Left lung (tissue), 10 donors: Measurements from ENCODE around the gene PDE1C. TPM values are rescaled to one million over a fixed set of nuclear protein-coding genes. Genes with fewer than 3 reads are reported as not detected.

Experiments
- ATAC-seq: fragments of 200-7000 bp; cut with Tn5 transposase; one replicate; pipeline ENCODE4 v1.9.1; 2020; ENCODE audit warnings: moderate library complexity
- DNase-seq, 4 donors: peaks; one replicate each; pipeline ENCODE4 v3.0.0-alpha.2; 2013 to 2020
- H3K27ac ChIP-seq, 2 donors: fragments of 200-600 bp; sonication (generic) in 1 of 2; one replicate each; pipeline versions ENCODE4 v1.5.0 to v1.8.0; 2020 to 2021
- H3K27me3 ChIP-seq, 2 donors: fragments of 200-600 bp; sonication (generic) in 1 of 2; one replicate each; pipeline versions ENCODE4 v1.5.0 to v1.8.0; 2020 to 2021
- H3K36me3 ChIP-seq, 2 donors: fragments of 200-600 bp; sonication (generic) in 1 of 2; one replicate each; pipeline versions ENCODE4 v1.5.0 to v1.8.0; 2020 to 2021
- H3K4me1 ChIP-seq, 2 donors: fragments of 200-600 bp; one replicate each; pipeline ENCODE4 v1.8.0; 2021
- H3K4me3 ChIP-seq, 2 donors: fragments of 200-600 bp; sonication (generic) in 1 of 2; one replicate each; pipeline versions ENCODE4 v1.5.0 to v1.8.0; 2020 to 2021; ENCODE audit warnings: mild to moderate bottlenecking in 1 of 2
- H3K9me3 ChIP-seq, 2 donors: fragments of 200-600 bp; sonication (generic) in 1 of 2; one replicate each; pipeline versions ENCODE4 v1.5.0 to v1.8.0; 2020 to 2021
- intact Hi-C, 2 donors: fragments of 100-400 bp; cut with DNase I; formaldehyde crosslinking; loops; one replicate each; pipeline versions ENCODE4 v1.11.2 to v1.14.2; 2022
- polyA plus RNA-seq, 6 donors: library from polyadenylated mRNA; unstranded; fragments of 120-200 nt; gene quantifications; one replicate each; pipeline ENCODE4 v1.2.1, GENCODE V29; 2013; ENCODE audit not compliant: insufficient read length in 6 of 6
- total RNA-seq, 2 donors: library from RNA; stranded (reverse); fragmentation: NEBNext Ultra II Directional; extraction: Animal tissue kit (Norgen Biotek cat#: 25700); gene quantifications; one replicate each; pipeline ENCODE4 v1.2.1, GENCODE V29; 2021
- TF ChIP-seq, protein P1 (sequence below), 2 donors: fragments of 200-600 bp; sonication (generic) in 1 of 2; IDR thresholded peaks; one replicate each; pipeline versions ENCODE4 v1.5.0 to v1.8.0; 2021; ENCODE audit warnings: antibody characterized with exemption in 2 of 2
- donor health status: DM: no; HTN: yes; CAD: no.
- donor health status: DM: no; HTN: no; CAD: no.

Gene PDE1C
- total and polyA plus RNA-seq, 8 donors: 2.0 to 13.8 (median 3.9) TPM

DNA sequence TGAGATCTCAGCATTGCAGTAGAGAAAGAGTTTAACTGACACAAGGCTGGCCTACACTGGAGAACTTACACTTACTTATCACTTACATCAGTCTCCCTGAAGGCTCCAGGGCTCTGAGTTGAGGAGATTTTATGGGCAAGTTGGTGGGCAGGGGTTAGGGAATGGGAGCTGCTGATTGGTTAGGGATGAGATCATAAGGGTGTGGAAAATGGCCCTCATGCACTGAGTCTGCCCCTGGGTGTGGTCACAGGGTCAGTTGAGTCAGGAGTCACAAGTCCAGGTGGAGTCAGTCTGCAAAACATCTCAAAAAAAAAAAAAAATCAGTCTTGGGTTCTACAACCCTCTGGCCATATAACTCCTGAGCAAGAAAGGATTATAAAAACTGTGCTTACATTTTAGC, 322.7 kb downstream of the PDE1C start:
- Histone ChIP-seq H3K4me3 (no peak overlapping the region), H3K9me3 (no peaks in the 10 kb centered on the region), H3K27ac (no peak overlapping the region), H3K36me3 (no peaks in the 10 kb centered on the region), H3K27me3 (no peaks in the 10 kb centered on the region), H3K4me1 (no peaks in the 10 kb centered on the region)
- ATAC-seq (no peak), DNase-seq (no peak)
- TF ChIP-seq, protein P1, sequence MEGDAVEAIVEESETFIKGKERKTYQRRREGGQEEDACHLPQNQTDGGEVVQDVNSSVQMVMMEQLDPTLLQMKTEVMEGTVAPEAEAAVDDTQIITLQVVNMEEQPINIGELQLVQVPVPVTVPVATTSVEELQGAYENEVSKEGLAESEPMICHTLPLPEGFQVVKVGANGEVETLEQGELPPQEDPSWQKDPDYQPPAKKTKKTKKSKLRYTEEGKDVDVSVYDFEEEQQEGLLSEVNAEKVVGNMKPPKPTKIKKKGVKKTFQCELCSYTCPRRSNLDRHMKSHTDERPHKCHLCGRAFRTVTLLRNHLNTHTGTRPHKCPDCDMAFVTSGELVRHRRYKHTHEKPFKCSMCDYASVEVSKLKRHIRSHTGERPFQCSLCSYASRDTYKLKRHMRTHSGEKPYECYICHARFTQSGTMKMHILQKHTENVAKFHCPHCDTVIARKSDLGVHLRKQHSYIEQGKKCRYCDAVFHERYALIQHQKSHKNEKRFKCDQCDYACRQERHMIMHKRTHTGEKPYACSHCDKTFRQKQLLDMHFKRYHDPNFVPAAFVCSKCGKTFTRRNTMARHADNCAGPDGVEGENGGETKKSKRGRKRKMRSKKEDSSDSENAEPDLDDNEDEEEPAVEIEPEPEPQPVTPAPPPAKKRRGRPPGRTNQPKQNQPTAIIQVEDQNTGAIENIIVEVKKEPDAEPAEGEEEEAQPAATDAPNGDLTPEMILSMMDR (IDR thresholded peaks at IDR 0.05): no peak
- intact Hi-C loops: loop anchor here in 1 of 2 donors (5.0 kb wide), 1 partner anchor 600 kb away; no protein-coding TSS in a partner anchor

DNA sequence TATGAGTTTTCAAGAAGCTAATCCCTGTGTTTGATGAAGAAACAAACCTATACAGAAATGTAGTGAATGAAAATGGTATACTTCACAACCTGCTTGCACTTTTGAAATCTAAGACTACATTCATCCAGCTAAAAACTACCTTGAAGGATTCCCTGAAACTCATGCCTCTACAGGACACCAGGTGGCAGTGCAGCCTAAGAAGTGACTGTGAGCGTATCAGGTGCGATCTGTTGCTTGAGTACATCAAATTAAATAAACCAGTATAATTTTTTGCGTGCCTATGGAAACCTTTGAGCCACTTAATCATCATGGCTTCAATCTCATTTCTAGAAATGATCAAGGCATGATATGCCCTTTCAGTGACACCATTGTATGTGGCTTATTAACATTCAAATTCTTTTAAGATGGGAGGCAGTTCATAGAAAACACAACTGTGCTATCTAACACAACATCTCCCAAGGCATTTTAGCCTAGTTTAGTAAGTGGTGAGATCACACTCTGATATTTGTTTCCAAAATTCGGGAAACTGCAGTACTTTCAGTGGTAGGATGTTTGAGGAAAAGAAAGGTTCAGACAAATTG, 325.8 kb downstream of the PDE1C start:
- ATAC-seq (peak; percentile 92), DNase-seq (peak in 2 of 4 donors; percentile 39 to 69)
- H3K4me3 ChIP-seq: no peak overlapping the region
- H3K27me3 ChIP-seq: no peaks in the 10 kb centered on the region
- H3K27ac ChIP-seq: no peak overlapping the region
- TF ChIP-seq, protein P1 (IDR thresholded peaks at IDR 0.05): peak; percentile 80 to 87
- no peaks in the 10 kb centered on the region for H3K9me3 ChIP-seq
- H3K4me1 ChIP-seq: no peaks in the 10 kb centered on the region
- H3K36me3 ChIP-seq: no peaks in the 10 kb centered on the region
- intact Hi-C loops: loop anchor here in 1 of 2 donors (5.0 kb wide), 1 partner anchor 458 kb away; no protein-coding TSS in a partner anchor

DNA sequence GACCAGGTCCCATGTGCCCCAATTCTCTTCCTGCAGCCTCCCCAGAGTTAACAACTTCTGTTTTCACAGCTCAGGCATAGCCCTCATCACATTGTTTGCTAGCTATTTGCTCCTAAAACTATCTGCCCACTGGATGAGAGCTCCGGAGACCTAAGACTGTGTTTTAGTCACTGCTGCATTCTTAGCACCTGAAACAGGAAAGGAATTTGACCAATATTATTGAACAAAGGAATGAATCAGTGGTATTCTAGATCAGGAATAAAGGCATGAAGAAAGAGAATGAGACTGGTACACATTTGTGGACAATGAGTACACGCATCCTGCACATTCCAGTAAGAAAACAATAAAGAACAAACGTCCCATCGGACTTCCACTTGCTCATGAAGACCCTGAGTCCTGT, 328.4 kb downstream of the PDE1C start:
- Histone ChIP-seq H3K4me3 (no peak overlapping the region), H3K27ac (no peak overlapping the region), H3K9me3 (no peaks in the 10 kb centered on the region), H3K36me3 (no peaks in the 10 kb centered on the region), H3K4me1 (no peaks in the 10 kb centered on the region), H3K27me3 (peaks cover 0 to 7% of the 10 kb centered on the region in 2 donors)
- TF ChIP-seq, protein P1 (IDR thresholded peaks at IDR 0.05): no peak
- ATAC-seq (no peak), DNase-seq (no peak)
- intact Hi-C loops: loop anchor here in 1 of 2 donors (5.0 kb wide), 1 partner anchor 460 kb away; no protein-coding TSS in a partner anchor

DNA sequence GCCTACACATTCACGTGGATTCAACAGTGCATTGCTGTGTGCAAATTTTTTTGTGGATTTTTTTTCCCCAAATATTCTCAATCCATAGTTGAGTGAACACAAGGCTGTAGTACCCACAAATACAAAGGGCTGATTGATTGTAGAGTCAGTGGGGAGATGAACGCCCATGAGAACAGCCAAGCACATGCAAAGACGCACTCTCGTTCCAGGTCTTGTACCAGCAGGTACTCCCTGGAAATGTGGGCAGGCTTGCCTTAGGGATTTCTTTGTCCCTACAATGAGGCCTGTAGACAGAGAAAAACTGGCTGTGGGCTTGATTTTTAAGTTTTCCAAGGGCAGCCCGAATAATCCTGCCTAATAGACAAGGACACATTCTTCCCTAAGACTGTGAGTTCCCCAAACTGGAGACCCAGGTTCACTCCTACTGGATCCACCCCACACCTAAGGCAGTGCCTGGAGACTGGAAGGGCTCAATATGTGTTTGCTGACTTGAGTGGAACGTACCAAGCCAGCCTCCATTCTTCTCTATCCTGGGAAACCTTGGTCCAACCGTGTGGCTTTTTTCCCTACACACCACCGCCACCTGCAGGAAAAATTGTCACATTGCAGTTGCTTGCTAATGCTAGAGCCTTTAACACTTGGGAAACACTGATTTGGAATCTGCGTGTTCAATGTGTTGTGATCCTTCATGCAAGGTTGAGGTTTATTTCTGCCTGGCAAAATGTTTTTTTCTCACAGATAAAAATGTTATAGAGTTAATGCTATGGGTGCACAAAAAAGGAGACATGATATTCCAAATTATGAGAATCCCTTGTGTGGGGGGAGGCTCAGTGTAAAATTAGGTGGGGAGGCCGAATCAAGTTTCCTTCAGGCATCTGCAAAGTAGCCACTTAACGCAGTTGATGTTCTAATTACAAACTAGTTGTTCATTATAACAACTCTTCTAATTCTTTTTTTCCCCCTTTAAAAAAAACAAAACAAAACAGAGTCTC, 333.9 kb downstream of the PDE1C start:
- no peaks in the 10 kb centered on the region for H3K4me1 ChIP-seq
- H3K27ac ChIP-seq: no peak overlapping the region
- peaks cover 0 to 7% of the 10 kb centered on the region in 2 donors for H3K27me3 ChIP-seq
- TF ChIP-seq, protein P1 (IDR thresholded peaks at IDR 0.05): peak; percentile 84 to 85
- DNase-seq: peak in 3 of 4 donors; percentile 46 to 66 (median 50)
- peak; percentile 99 for ATAC-seq
- no peak overlapping the region for H3K4me3 ChIP-seq
- H3K36me3 ChIP-seq: no peaks in the 10 kb centered on the region
- no peaks in the 10 kb centered on the region for H3K9me3 ChIP-seq
- intact Hi-C loops: loop anchor here in 1 of 2 donors (10.0 kb wide), 1 partner anchor 81 kb away; no protein-coding TSS in a partner anchor

DNA sequence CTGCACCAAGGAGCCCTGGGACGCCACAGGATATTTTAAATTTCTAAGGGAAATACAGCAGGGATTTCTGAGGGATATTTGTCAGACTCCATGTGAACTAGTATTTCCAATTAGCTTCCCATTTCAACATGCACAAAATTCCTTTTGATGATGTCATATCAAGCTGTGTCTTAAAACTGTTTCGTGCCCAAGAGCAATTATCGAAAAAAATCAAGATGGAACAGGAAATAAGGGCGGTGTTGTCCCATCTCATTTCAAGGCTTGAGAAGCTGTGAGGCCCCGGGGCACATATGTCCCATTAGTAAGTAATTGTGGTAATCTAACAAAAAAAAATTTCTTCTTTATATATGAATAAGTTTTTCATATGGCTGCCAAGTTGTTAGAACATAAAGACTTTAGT, 335.8 kb downstream of the PDE1C start:
- Histone ChIP-seq H3K36me3 (no peaks in the 10 kb centered on the region), H3K27me3 (peaks cover 0 to 7% of the 10 kb centered on the region in 2 donors), H3K27ac (no peak overlapping the region), H3K4me3 (no peak overlapping the region), H3K4me1 (no peaks in the 10 kb centered on the region), H3K9me3 (no peaks in the 10 kb centered on the region)
- intact Hi-C loops: loop anchor here in 1 of 2 donors (10.0 kb wide), 1 partner anchor 80 kb away; no protein-coding TSS in a partner anchor
- no peak for ATAC-seq
- TF ChIP-seq, protein P1 (IDR thresholded peaks at IDR 0.05): no peak
- no peak for DNase-seq
